Stimulated activated CD8-positive, alpha-beta memory T cell treated with anti-CD3 and anti-CD28 coated beads, Interleukin-4, amount 100 ng/mL, for 24 hours (primary cell): ENCODE data around the gene SFMBT2.
A peak's percentile ranks its signal among the peaks of the same experiment; 100 is the strongest.
"Not testable (repeated sequence)": the region's sequence is repeated elsewhere in the genome, so short reads cannot be mapped to it uniquely, and the experiment has no call there.

Source experiments
- DNase-seq: peaks from one replicate; pipeline ENCODE4 v3.0.0-alpha.2; 2020; ENCODE audit warnings: low read depth

SFMBT2 gene

GRCh38 chr10:7225133-7225532 is 185.7 kb downstream of the SFMBT2 start:
- no peak for DNase-seq

GRCh38 chr10:7218968-7219367 is 191.9 kb downstream of the SFMBT2 start:
- DNase-seq, result no peak

GRCh38 chr10:7212696-7213095 is 198.1 kb downstream of the SFMBT2 start:
- not testable (repeated sequence) for DNase-seq

GRCh38 chr10:7211857-7212577 is 198.8 kb downstream of the SFMBT2 start:
- DNase-seq, result no peak

GRCh38 chr10:7210516-7210915 is 200.3 kb downstream of the SFMBT2 start:
- no peak for DNase-seq

GRCh38 chr10:7209458-7209857 is 201.4 kb downstream of the SFMBT2 start:
- no peak for DNase-seq

GRCh38 chr10:7206412-7207100 is 204.3 kb downstream of the SFMBT2 start:
- DNase-seq, result no peak

- no peak for DNase-seq
Observed at GRCh38 chr10:7205656-7206055, 205.2 kb downstream of the SFMBT2 start.

- DNase-seq, result no peak
Observed at GRCh38 chr10:7202793-7203355, 208.0 kb downstream of the SFMBT2 start.

- no peak for DNase-seq
Observed at GRCh38 chr10:7199152-7199760, 211.6 kb downstream of the SFMBT2 start.

GRCh38 chr10:7196284-7196683 is 214.6 kb downstream of the SFMBT2 start:
- no peak for DNase-seq

GRCh38 chr10:7195118-7195517 is 215.7 kb downstream of the SFMBT2 start:
- DNase-seq, result no peak

GRCh38 chr10:7194571-7194970 is 216.3 kb downstream of the SFMBT2 start:
- no peak for DNase-seq

GRCh38 chr10:7193369-7193768 is 217.5 kb downstream of the SFMBT2 start:
- DNase-seq, result peak; percentile 10

- DNase-seq, result peak; percentile 21
Observed at GRCh38 chr10:7192831-7193361, 217.9 kb downstream of the SFMBT2 start.

- DNase-seq, result no peak
Observed at GRCh38 chr10:7192061-7192460, 218.8 kb downstream of the SFMBT2 start.

GRCh38 chr10:7190772-7191171 is 220.1 kb downstream of the SFMBT2 start:
- DNase-seq, result not testable (repeated sequence)

GRCh38 chr10:7189909-7190308 is 220.9 kb downstream of the SFMBT2 start:
- no peak for DNase-seq

- DNase-seq, result no peak
Observed at GRCh38 chr10:7188456-7189050, 222.3 kb downstream of the SFMBT2 start.

GRCh38 chr10:7186387-7187018 is 224.3 kb downstream of the SFMBT2 start:
- no peak for DNase-seq

GRCh38 chr10:7185367-7185690 is 225.5 kb downstream of the SFMBT2 start:
- DNase-seq, result no peak
